Eye (tissue), 1 donor: ENCODE results near the gene OR4C5.
"Not testable (repeated sequence)": the region's sequence is repeated elsewhere in the genome, so short reads cannot be mapped to it uniquely, and the experiment has no call there.

Experiments used
- DNase-seq: peaks from one replicate; pipeline ENCODE4 v3.0.0-alpha.2; 2015

OR4C5 gene

GRCh38 chr11:48366365-48366764 lies at the start of gene OR4C5:
Gene OR4C5, minus strand, starts transcription at chr11:48366465. Its CDS starts 0 bp downstream, at chr11:48366465.
- no peak for DNase-seq

GRCh38 chr11:48384670-48385069 lies 18.4 kb upstream of the OR4C5 start:
- no peak for DNase-seq

GRCh38 chr11:48384151-48384550 lies 17.9 kb upstream of the OR4C5 start:
- not testable (repeated sequence) for DNase-seq

GRCh38 chr11:48361289-48361688 lies 5.0 kb downstream of the OR4C5 start:
- DNase-seq = not testable (repeated sequence)

GRCh38 chr11:48354677-48355076 lies 11.6 kb downstream of the OR4C5 start:
- DNase-seq = no peak

GRCh38 chr11:48354013-48354412 lies 12.3 kb downstream of the OR4C5 start:
- no peak for DNase-seq

GRCh38 chr11:48346286-48346685 lies 20.0 kb downstream of the OR4C5 start:
- DNase-seq = not testable (repeated sequence)

- DNase-seq = not testable (repeated sequence)
These were observed 23.8 kb downstream of the OR4C5 start for GRCh38 chr11:48342505-48342904.

- no peak for DNase-seq
These were observed 24.8 kb downstream of the OR4C5 start for GRCh38 chr11:48341466-48341865.

GRCh38 chr11:48324620-48325019 lies 41.6 kb downstream of the OR4C5 start, which contains the start of gene OR4C3:
Gene OR4C3, plus strand, starts transcription at chr11:48324920. Its CDS starts 102 bp downstream, at chr11:48325022.
- not testable (repeated sequence) for DNase-seq

- DNase-seq = not testable (repeated sequence)
These were observed 46.5 kb downstream of the OR4C5 start for GRCh38 chr11:48319813-48320212.
